ENCODE results near the gene COL4A1.

Gene COL4A1

GRCh38 chr13:110308656-110309359 is 1.9 kb upstream of the COL4A1 start:
- no peak for DNase-seq

GRCh38 chr13:110307767-110308655 is 1.1 kb upstream of the COL4A1 start:
- DNase-seq, result no peak

GRCh38 chr13:110306340-110306959 is 507 bp downstream of the COL4A1 start:
- no peak for DNase-seq

- no peak for DNase-seq
These were observed 1.0 kb downstream of the COL4A1 start for GRCh38 chr13:110305949-110306339.

GRCh38 chr13:110305544-110305943 is 1.4 kb downstream of the COL4A1 start:
- DNase-seq, result no peak

GRCh38 chr13:110305001-110305400 is 2.0 kb downstream of the COL4A1 start:
- DNase-seq, result no peak

- DNase-seq, result no peak
These were observed 2.7 kb downstream of the COL4A1 start for GRCh38 chr13:110304256-110304655.

GRCh38 chr13:110303644-110304043 is 3.3 kb downstream of the COL4A1 start:
- no peak for DNase-seq

GRCh38 chr13:110302997-110303396 is 4.0 kb downstream of the COL4A1 start:
- no peak for DNase-seq

- DNase-seq, result no peak
These were observed 5.1 kb downstream of the COL4A1 start for GRCh38 chr13:110301606-110302553.

GRCh38 chr13:110301083-110301482 is 5.9 kb downstream of the COL4A1 start:
- no peak for DNase-seq

GRCh38 chr13:110300090-110300815 is 6.7 kb downstream of the COL4A1 start:
- DNase-seq, result no peak

- no peak for DNase-seq
These were observed 7.6 kb downstream of the COL4A1 start for GRCh38 chr13:110299283-110299840.

GRCh38 chr13:110298505-110299282 is 8.3 kb downstream of the COL4A1 start:
- DNase-seq, result no peak

- DNase-seq, result no peak
These were observed 9.0 kb downstream of the COL4A1 start for GRCh38 chr13:110297766-110298504.

- no peak for DNase-seq
These were observed 9.9 kb downstream of the COL4A1 start for GRCh38 chr13:110297011-110297410.

GRCh38 chr13:110294622-110295021 is 12.3 kb downstream of the COL4A1 start:
- DNase-seq, result no peak

GRCh38 chr13:110294146-110294545 is 12.8 kb downstream of the COL4A1 start:
- no peak for DNase-seq

GRCh38 chr13:110293649-110294048 is 13.3 kb downstream of the COL4A1 start:
- DNase-seq, result no peak

- no peak for DNase-seq
These were observed 13.9 kb downstream of the COL4A1 start for GRCh38 chr13:110293037-110293436.
